Esophagus squamous epithelium (tissue), 5 donors: ENCODE data around the gene ANTKMT. TPM values are rescaled to one million over a fixed set of nuclear protein-coding genes. Genes with fewer than 3 reads are reported as not detected.

ENCODE experiments used
- DNase-seq: peaks from one replicate; lab custom pipeline; 2025; lab: John Stamatoyannopoulos, UW
- H3K27ac ChIP-seq, 4 donors: fragments of 200-600 bp; sonication (generic); one replicate each; pipeline ENCODE4 v1.5.1; 2016 to 2019; ENCODE audit warnings: mild to moderate bottlenecking in 1 of 4
- H3K27me3 ChIP-seq, 4 donors: fragments of 200-600 bp; sonication (generic); 1 replicate in 3 of 4; 2 replicates in 1 of 4; pipeline versions ENCODE4 v1.5.1 to v1.6.0; 2017 to 2021; ENCODE audit warnings: antibody characterized with exemption in 1 of 4
- H3K36me3 ChIP-seq, 3 donors: fragments of 200-600 bp; sonication (generic); one replicate each; pipeline ENCODE4 v1.5.1; 2016 to 2019
- H3K4me1 ChIP-seq, 3 donors: fragments of 200-600 bp; sonication (generic); one replicate each; pipeline ENCODE4 v1.5.1; 2017 to 2019
- H3K4me3 ChIP-seq, 4 donors: fragments of 200-600 bp; sonication (generic); 1 replicate in 3 of 4; 2 replicates in 1 of 4; pipeline ENCODE4 v1.5.1; 2016 to 2019; ENCODE audit warnings: mild to moderate bottlenecking in 2 of 4, moderate library complexity in 1 of 4
- H3K9me3 ChIP-seq, 3 donors: fragments of 200-600 bp; sonication (generic); one replicate each; pipeline ENCODE4 v1.5.1; 2016 to 2019
- POLR2A ChIP-seq, 4 donors: fragments of 450-650 bp; IDR thresholded peaks; one replicate each; pipeline ENCODE4 v1.6.1; 2017; ENCODE audit warnings: antibody characterized with exemption in 4 of 4, mild to moderate bottlenecking in 4 of 4, moderate library complexity in 3 of 4
- WGBS, 2 donors: methylation state at CpG; one replicate each; pipeline ENCODE4 v1.1.5; 2018; 5-methylcytosine and 5-hydroxymethylcytosine counted together
- intact Hi-C: fragments of 100-400 bp; cut with DNase I; formaldehyde crosslinking; loops from one replicate; pipeline ENCODE4 v1.15.0; 2022
- total RNA-seq, 4 donors: library from RNA; depleted of rRNA; stranded (reverse); fragments of >200 nt; gene quantifications; one replicate each; pipeline ENCODE4 v1.1.0, GENCODE V29; 2016
- TF ChIP-seq, protein P1 (sequence below), 6 experiments: fragments of 450-650 bp in 4 of 6; fragments of 200-600 bp in 2 of 6; sonication (generic) in 2 of 6; IDR thresholded peaks; one replicate each; pipeline ENCODE4 v1.5.1; 2016 to 2019; ENCODE audit warnings: antibody characterized with exemption in 6 of 6, mild to moderate bottlenecking in 4 of 6, moderate library complexity in 4 of 6
- donor health status: DM: yes; HTN: yes; CAD: no.

ANTKMT gene
- total RNA-seq, 4 donors from 2014 or later, result 11.6 to 29.1 (median 24.2) TPM

DNA sequence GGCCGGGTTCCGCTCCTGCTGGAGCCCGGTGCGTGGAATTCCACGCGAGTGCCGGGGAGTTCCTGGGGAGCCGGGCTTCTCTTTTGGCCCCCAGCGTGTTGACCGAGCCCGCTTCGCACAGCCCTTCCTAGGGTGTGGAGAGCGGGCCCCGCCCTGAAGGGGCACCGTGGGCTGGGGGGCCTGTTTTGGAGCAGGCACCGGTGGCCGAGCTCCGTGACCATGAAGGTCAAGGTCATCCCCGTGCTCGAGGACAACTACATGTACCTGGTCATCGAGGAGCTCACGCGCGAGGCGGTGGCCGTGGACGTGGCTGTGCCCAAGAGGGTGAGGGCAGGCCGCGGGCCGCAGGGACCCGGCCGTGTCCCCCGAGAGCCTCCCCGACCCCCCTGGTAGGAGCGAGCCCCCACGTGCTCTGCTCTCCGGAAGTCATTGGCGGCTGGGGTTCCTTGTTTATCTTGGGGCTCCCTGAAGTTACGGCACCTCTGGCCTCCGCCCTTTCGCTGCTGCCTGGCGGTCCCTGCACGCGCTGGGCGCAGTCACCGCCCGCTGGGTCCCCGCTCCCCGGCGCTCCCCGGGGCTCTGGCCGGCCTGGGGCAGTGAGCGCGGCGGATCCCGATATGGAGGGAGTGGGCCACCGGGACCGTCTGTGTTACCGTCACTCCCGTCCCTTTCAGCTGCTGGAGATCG lies 6.5 kb downstream of the ANTKMT start:
- TF ChIP-seq, protein P1, sequence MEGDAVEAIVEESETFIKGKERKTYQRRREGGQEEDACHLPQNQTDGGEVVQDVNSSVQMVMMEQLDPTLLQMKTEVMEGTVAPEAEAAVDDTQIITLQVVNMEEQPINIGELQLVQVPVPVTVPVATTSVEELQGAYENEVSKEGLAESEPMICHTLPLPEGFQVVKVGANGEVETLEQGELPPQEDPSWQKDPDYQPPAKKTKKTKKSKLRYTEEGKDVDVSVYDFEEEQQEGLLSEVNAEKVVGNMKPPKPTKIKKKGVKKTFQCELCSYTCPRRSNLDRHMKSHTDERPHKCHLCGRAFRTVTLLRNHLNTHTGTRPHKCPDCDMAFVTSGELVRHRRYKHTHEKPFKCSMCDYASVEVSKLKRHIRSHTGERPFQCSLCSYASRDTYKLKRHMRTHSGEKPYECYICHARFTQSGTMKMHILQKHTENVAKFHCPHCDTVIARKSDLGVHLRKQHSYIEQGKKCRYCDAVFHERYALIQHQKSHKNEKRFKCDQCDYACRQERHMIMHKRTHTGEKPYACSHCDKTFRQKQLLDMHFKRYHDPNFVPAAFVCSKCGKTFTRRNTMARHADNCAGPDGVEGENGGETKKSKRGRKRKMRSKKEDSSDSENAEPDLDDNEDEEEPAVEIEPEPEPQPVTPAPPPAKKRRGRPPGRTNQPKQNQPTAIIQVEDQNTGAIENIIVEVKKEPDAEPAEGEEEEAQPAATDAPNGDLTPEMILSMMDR (IDR thresholded peaks at IDR 0.05), result no peak
- TF ChIP-seq POLR2A (IDR thresholded peaks at IDR 0.05), result peak in 1 of 4 donors; percentile 36
- WGBS, 2 donors, result 0% methylated on average over 4 of the region's 61 CpGs; no CpG with 5 or more reads in 1 of the 2 donors
- intact Hi-C loops, result no loop called here
- Histone ChIP-seq H3K4me3 (peak overlapping the region; percentile 25 to 67 (median 48)), H3K4me1 (peaks cover 23 to 37% (median 28%) of the 10 kb centered on the region in 3 donors), H3K27me3 (peaks cover 0 to 49% (median 1%) of the 10 kb centered on the region in 4 donors), H3K9me3 (no peaks in the 10 kb centered on the region), H3K36me3 (peaks cover 0 to 23% (median 7%) of the 10 kb centered on the region in 3 donors), H3K27ac (peak overlapping the region in 3 of 4 donors; percentile 0 to 53 (median 48))
- DNase-seq, result no peak

DNA sequence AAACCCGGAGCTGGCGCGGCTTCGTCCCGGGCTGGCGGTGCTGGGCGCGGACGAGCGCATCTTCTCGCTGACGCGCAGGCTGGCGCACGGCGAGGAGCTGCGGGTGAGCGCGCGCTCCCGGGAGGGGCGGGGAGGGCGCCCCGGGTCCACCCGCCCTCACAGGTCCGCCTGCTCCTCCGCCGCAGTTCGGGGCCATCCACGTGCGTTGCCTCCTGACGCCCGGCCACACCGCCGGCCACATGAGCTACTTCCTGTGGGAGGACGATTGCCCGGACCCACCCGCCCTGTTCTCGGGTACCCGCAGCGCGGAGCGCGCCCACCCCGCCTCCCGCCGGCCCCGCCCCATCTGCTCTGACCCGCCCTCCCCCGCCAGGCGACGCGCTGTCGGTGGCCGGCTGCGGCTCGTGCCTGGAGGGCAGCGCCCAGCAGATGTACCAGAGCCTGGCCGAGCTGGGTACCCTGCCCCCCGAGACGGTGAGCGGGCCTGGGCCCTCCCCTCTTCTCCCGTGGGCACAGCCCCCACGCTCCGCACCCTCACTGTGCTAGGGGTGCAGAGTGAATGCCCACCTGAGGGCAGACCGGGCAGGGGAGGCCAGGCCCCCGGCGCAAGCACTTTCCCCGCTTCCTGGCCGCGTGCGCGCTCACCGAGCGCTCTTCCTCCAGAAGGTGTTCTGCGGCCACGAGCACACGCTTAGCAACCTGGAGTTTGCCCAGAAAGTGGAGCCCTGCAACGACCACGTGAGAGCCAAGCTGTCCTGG lies 7.4 kb downstream of the ANTKMT start:
- TF ChIP-seq, protein P1 (IDR thresholded peaks at IDR 0.05), result no peak
- peak in 1 of 4 donors; percentile 5 for TF ChIP-seq POLR2A (IDR thresholded peaks at IDR 0.05)
- 0% methylated on average over 1 to 6 of the region's 80 CpGs for WGBS, 2 donors
- intact Hi-C loops, result no loop called here
- H3K27me3 ChIP-seq, result peaks cover 0 to 49% (median 1%) of the 10 kb centered on the region in 4 donors
- H3K9me3 ChIP-seq, result no peaks in the 10 kb centered on the region
- DNase-seq, result no peak
- peaks cover 4 to 32% (median 11%) of the 10 kb centered on the region in 3 donors for H3K36me3 ChIP-seq
- H3K27ac ChIP-seq, result peak overlapping the region in 3 of 4 donors; percentile 0 to 53 (median 48)
- H3K4me3 ChIP-seq, result peak overlapping the region; percentile 25 to 67 (median 48)
- H3K4me1 ChIP-seq, result peaks cover 23 to 35% (median 28%) of the 10 kb centered on the region in 3 donors

DNA sequence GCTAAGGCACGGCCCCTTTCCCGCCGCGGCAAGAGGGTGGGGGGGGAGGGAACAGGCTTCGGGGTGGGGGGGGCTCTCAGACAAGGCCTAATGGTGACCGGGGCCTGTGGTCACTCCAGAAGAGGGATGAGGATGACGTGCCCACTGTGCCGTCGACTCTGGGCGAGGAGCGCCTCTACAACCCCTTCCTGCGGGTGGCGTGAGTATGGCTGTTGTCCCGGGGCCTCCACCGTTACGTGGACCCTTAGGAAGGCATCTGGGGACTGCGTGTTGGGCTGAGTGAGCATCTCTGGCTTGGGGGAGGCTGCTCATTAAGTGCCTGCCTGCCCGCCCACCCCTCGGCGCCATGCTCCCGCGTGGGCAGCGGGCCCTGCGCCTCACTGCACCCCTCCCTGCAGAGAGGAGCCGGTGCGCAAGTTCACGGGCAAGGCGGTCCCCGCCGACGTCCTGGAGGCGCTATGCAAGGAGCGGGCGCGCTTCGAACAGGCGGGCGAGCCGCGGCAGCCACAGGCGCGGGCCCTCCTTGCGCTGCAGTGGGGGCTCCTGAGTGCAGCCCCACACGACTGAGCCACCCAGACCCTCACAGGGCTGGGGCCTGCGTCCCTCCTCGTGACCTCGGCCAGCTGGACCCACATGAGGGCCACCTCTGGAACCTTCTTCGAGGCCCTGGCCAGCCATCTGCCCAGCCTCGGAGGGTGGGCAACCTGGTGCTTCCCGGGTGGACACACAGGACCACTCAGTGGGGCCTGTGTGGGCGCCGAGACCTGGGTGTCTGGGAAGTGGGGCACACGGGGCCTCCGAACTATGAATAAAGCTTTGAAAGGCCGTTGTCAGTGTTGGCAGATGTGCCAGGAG lies 8.2 kb downstream of the ANTKMT start:
- H3K27me3 ChIP-seq, result peaks cover 0 to 49% (median 1%) of the 10 kb centered on the region in 4 donors
- TF ChIP-seq, protein P1 (IDR thresholded peaks at IDR 0.05), result no peak
- H3K4me1 ChIP-seq, result peaks cover 23 to 35% (median 28%) of the 10 kb centered on the region in 3 donors
- H3K9me3 ChIP-seq, result no peaks in the 10 kb centered on the region
- no peak for DNase-seq
- peak overlapping the region in 2 of 4 donors; percentile 54 to 67 for H3K4me3 ChIP-seq
- intact Hi-C loops, result no loop called here
- H3K27ac ChIP-seq, result peak overlapping the region in 1 of 4 donors; percentile 5
- peaks cover 11 to 40% (median 19%) of the 10 kb centered on the region in 3 donors for H3K36me3 ChIP-seq
- WGBS, 2 donors, result 38 to 78% methylated on average over 7 to 16 of the region's 55 CpGs

DNA sequence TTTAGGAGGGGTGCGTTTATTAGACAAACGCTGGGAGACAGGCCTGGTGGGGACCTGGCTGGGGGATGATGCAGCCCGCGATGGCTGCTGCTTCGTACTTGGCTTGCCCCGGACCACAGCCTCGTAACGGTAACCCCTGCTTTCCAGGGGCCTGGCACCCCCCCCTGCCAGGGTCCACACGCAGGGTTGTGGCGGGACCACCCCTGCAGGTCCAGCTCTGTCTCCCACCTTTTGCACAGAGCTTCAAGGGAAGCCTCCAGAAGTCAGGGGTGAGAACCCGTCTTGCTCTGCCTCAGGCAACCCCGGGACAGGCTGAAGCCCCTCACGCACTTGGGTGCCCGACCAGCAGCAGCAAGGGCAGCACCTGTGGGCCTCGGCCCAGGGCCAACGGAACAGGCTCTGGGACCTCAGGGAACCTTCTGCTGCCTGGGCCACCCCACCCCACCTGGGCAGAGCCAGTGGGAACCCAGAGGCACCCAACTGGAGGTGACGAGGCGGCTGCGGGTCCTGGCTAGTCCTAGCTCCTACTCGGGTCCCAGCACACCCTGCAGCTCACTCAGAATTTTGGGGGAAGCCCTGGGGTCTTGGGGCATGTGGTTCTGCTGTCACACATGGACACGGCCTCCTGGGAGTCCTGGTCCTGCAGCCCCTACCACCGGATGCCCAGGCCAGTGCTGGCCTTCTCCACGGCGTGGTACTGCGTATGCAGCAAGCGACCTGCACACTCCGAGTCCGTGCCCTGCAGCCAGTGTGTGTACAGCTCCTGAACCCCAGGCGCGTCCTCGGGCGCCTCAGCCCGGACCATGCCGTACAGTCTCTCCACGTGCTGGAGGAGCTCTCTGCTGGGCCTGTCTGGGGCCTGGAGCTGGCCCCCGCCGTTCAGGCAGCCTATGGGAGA lies 9.1 kb downstream of the ANTKMT start:
- Histone ChIP-seq H3K27me3 (peaks cover 0 to 45% (median 1%) of the 10 kb centered on the region in 4 donors), H3K36me3 (peaks cover 19 to 49% (median 26%) of the 10 kb centered on the region in 3 donors), H3K4me3 (no peak overlapping the region), H3K4me1 (peaks cover 23 to 35% (median 28%) of the 10 kb centered on the region in 3 donors), H3K27ac (no peak overlapping the region), H3K9me3 (no peaks in the 10 kb centered on the region)
- no peak for DNase-seq
- TF ChIP-seq POLR2A (IDR thresholded peaks at IDR 0.05), result no peak
- TF ChIP-seq, protein P1 (IDR thresholded peaks at IDR 0.05), result no peak
- intact Hi-C loops, result no loop called here
- 73 to 85% methylated on average over 4 to 5 of the region's 37 CpGs for WGBS, 2 donors
